Frontal cortex (tissue), 4 donors: Measurements from ENCODE around the gene RCC1. TPM values are rescaled to one million over a fixed set of nuclear protein-coding genes. Genes with fewer than 3 reads are reported as not detected.
"Not testable (repeated sequence)": the region's sequence is repeated elsewhere in the genome, so short reads cannot be mapped to it uniquely, and the experiment has no call there.

Experiments used
- DNase-seq, 2 donors: peaks; one replicate each; pipeline ENCODE4 v3.0.0; 2012; ENCODE audit warnings: low spot score in 2 of 2
- FAIRE-seq: peaks from 2 replicates; lab custom pipeline; 2012; peaks lifted over from hg19 to GRCh38; lab: Jason Lieb, UNC
- total RNA-seq: library from RNA; depleted of rRNA; stranded (reverse); fragments of >200 nt; gene quantifications from one replicate; pipeline ENCODE4 v1.2.3, GENCODE V29; 2014
- donor health status: control.
- donor health status: control.
- donor health status: control.

RCC1 gene
- total RNA-seq = 15.1 TPM

- DNase-seq = peak; percentile 86 to 95
- no peak for FAIRE-seq
Measured at GRCh38 chr1:28505406-28506187, at the start of gene RCC1. RCC1 (plus strand) TSS chr1:28506043; CDS start chr1:28529867, 23,824 bp downstream.

DNA sequence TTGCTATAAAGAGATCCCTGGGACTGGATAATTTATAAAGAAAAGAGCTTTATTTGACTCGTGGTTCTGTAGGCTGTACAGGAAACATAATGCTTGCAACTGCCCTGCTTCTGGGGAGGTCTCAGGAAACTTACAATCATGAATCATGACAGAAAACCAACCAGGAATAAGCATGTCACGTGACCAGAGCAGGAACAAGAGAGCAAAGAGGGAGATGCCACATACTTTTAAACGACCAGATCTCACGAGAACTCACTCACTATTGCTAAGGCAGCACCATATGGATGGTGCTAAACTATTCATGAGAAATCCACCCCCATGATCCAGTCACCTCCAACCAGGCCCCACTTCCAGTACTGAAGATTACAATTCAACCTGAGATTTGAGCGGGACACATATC lies 49.8 kb upstream of the RCC1 start:
- FAIRE-seq (no peak), DNase-seq (no peak)

- no peak for FAIRE-seq
Measured at GRCh38 chr1:28457678-28458077, 48.2 kb upstream of the RCC1 start.

GRCh38 chr1:28458237-28459228 lies 47.3 kb upstream of the RCC1 start:
- FAIRE-seq = no peak

More at GRCh38 chr1:28457678-28458077, 48.2 kb upstream of the RCC1 start:
- no peak for DNase-seq

DNA sequence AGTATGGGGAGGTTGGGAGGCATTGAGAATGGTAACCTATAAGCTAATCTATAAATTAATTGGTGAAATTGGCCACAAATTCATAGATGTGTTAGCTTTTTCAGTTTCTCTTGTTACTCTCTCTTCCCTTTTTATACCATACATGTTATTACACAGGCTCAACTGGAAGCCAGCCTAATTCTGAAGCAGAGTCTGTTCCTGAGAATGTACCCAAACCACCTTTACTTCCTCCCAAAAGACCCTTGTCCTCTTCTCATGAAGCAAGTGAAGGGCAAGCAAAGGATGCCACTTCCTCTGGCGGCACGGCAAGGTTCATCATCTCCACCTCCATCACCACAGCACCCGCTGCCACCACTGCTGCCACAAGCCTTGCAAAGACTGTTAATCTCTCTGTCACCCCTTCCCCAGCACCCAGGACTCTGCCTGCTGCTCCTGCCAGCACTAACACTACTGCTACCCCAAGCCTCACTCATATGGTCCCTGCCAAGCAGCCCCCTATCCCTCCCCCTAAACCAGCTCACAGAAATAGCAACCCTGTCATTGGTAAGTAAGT lies 39.5 kb upstream of the RCC1 start:
- no peak for FAIRE-seq
- no peak for DNase-seq

More at GRCh38 chr1:28458237-28459228, 47.3 kb upstream of the RCC1 start:
- DNase-seq = no peak

DNA sequence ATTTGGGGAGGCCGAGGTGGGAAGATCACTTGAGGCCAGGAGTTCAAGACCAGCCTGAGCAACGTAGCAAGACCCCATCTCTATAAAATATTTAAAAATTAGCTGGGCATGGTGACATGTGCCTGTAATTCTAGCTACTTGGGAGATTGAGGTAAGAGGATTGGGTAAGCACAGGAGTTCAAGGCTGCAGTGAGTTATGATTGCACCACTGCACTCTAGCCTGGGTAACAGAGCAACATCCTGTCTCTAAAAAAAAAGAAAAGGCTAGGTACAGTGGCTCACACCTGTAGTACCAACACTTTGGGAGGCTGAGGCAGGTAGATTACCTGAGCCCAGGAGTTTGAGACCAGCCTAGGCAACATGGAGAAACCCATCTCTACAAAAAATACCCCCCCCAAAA lies 35.7 kb upstream of the RCC1 start:
- DNase-seq = no peak
- FAIRE-seq = no peak

- FAIRE-seq, DNase-seq: not testable (repeated sequence)
Measured at GRCh38 chr1:28479497-28479896, 26.3 kb upstream of the RCC1 start.

GRCh38 chr1:28480308-28480707 lies 25.5 kb upstream of the RCC1 start:
- no peak for DNase-seq
- no peak for FAIRE-seq

GRCh38 chr1:28482138-28482537 lies 23.7 kb upstream of the RCC1 start:
- no peak for FAIRE-seq
- no peak for DNase-seq

- no peak for FAIRE-seq
- DNase-seq = no peak
Measured at GRCh38 chr1:28482702-28483101, 23.1 kb upstream of the RCC1 start.

- no peak for FAIRE-seq
- no peak for DNase-seq
Measured at GRCh38 chr1:28494737-28495136, 11.1 kb upstream of the RCC1 start.

DNA sequence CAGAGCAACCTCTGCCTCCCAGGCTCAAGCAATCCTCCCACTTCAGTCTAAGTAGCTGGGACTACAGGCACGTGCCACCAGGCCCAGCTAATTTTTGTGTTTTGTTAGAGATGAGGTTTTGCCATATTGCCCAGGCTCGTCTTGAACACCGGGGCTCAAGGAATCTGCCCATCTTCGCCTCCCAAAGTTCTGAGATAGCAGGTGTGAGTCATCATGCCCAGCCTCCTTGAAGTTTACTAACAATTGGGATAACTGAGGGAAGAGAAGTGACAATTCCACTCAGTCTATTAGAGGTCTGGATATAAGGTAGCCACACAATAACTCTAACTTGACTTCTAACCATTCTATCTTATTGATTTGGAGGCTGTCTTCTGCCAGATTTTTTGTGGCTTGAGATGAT lies 6.3 kb upstream of the RCC1 start:
- FAIRE-seq = no peak
- no peak for DNase-seq

GRCh38 chr1:28501925-28502324 lies 3.9 kb upstream of the RCC1 start:
- FAIRE-seq = no peak
- no peak for DNase-seq

GRCh38 chr1:28503117-28503516 lies 2.7 kb upstream of the RCC1 start:
- FAIRE-seq = no peak
- DNase-seq = no peak

- no peak for DNase-seq
- no peak for FAIRE-seq
Measured at GRCh38 chr1:28506907-28507246, 1.0 kb downstream of the RCC1 start.

- no peak for DNase-seq
Measured at GRCh38 chr1:28507247-28507645, 1.4 kb downstream of the RCC1 start.

GRCh38 chr1:28507646-28508434 lies 2.0 kb downstream of the RCC1 start:
- no peak for FAIRE-seq
- no peak for DNase-seq

More at GRCh38 chr1:28507247-28507645, 1.4 kb downstream of the RCC1 start:
- no peak for FAIRE-seq

DNA sequence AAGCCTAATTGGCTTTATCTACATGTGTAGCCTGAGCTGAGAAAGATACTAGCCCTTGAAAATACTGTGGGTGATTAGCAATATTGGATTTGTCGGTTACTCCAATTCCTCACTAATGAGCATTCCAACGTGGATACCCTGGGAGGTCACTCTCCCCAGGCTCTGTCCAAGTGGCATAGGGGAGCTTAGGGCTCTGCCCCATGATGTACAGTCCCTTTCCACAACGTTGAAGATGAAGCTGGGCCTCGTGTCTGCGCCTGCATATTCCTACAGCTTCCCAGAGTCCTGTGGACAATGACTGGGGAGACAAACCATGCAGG lies 2.6 kb downstream of the RCC1 start:
- no peak for FAIRE-seq

DNA sequence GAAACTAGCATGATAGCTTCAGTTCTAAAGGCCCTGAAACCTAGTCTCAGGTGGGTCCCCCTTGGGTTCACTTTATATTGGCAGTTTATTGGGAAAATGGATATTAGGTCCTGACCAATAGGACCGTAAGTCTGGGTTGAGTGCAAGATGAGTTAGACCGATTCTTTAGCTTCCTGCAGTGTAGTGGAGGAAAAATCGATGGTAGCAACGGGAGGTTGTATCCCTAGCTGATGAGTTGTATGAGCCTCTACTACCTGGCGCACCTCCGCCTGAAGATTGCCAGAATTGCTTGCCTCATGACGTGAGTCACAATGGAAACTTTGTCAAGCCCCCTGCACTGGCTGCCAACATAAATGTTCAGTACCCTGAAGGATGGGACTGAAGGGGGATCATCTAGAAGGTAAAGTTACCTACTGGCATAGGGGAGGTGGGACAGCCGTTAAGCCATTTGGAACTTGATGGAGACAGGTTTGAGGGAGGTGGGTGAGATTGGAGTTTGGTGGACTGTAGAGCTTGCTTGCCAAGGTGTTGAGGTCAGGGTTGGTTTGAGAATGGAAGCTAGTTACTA lies 3.9 kb downstream of the RCC1 start:
- DNase-seq (no peak), FAIRE-seq (no peak)

More for the DNA sequence above, 2.6 kb downstream of the RCC1 start:
- no peak for DNase-seq
